Measurements from ENCODE around the gene ZKSCAN5. TPM values are rescaled to one million over a fixed set of nuclear protein-coding genes. Genes with fewer than 3 reads are reported as not detected.
A peak's percentile ranks its signal among the peaks of the same experiment; 100 is the strongest.
"Not testable (repeated sequence)": the region's sequence is repeated elsewhere in the genome, so short reads cannot be mapped to it uniquely, and the experiment has no call there.

ZKSCAN5 gene
- total RNA-seq, 2 donors from 2014 or later = 5.2 to 5.9 TPM

- intact Hi-C loops (cut with DNase I, micrococcal nuclease) = no loop called here
- DNase-seq (no peak), ATAC-seq (no peak)
Measured at GRCh38 chr7:99490878-99491277, 13.6 kb upstream of the ZKSCAN5 start.

- intact Hi-C loops (cut with DNase I, micrococcal nuclease) = no loop called here
- no peak for DNase-seq
- no peak for ATAC-seq
Measured at GRCh38 chr7:99493823-99494222, 10.6 kb upstream of the ZKSCAN5 start.

- intact Hi-C loops (cut with DNase I, micrococcal nuclease) = no loop called here
- no peak for ATAC-seq
- no peak for DNase-seq
Measured at GRCh38 chr7:99497766-99498545, 6.5 kb upstream of the ZKSCAN5 start.

GRCh38 chr7:99498546-99498944 lies 5.9 kb upstream of the ZKSCAN5 start:
- intact Hi-C loops (cut with DNase I, micrococcal nuclease) = no loop called here
- DNase-seq = no peak
- peak; percentile 18 for ATAC-seq

- ATAC-seq (peak; percentile 62), DNase-seq (no peak)
- intact Hi-C loops (cut with DNase I, micrococcal nuclease) = no loop called here
Measured at GRCh38 chr7:99499371-99499720, 5.1 kb upstream of the ZKSCAN5 start.

GRCh38 chr7:99499721-99500636 lies 4.5 kb upstream of the ZKSCAN5 start, which contains the start of gene ZNF394:
ZNF394 (minus strand) TSS chr7:99500281; CDS start chr7:99500093, 188 bp downstream.
- DNase-seq = peak; percentile 93 to 94
- intact Hi-C loops (cut with DNase I, micrococcal nuclease) = no loop called here
- peak; percentile 62 for ATAC-seq

- ATAC-seq = no peak
- no peak for DNase-seq
- intact Hi-C loops (cut with DNase I, micrococcal nuclease) = no loop called here
Measured at GRCh38 chr7:99500637-99501009, 3.8 kb upstream of the ZKSCAN5 start.

GRCh38 chr7:99501236-99501635 lies 3.2 kb upstream of the ZKSCAN5 start:
- ATAC-seq; DNase-seq; intact Hi-C loops (cut with DNase I, micrococcal nuclease): not testable (repeated sequence)

- intact Hi-C loops (cut with DNase I, micrococcal nuclease) = no loop called here
- DNase-seq (no peak), ATAC-seq (no peak)
Measured at GRCh38 chr7:99504281-99504602, 220 bp upstream of the ZKSCAN5 start.

GRCh38 chr7:99505324-99505662 lies 831 bp downstream of the ZKSCAN5 start:
- no peak for DNase-seq
- ATAC-seq = no peak
- intact Hi-C loops (cut with DNase I, micrococcal nuclease) = no loop called here

GRCh38 chr7:99514050-99514449 lies 9.6 kb downstream of the ZKSCAN5 start:
- ATAC-seq = no peak
- DNase-seq = no peak
- intact Hi-C loops (cut with DNase I, micrococcal nuclease) = no loop called here

- ATAC-seq (no peak), DNase-seq (no peak)
- intact Hi-C loops (cut with DNase I, micrococcal nuclease) = no loop called here
Measured at GRCh38 chr7:99521399-99521798, 16.9 kb downstream of the ZKSCAN5 start.

GRCh38 chr7:99525713-99526440 lies 21.4 kb downstream of the ZKSCAN5 start:
- ATAC-seq = peak; percentile 65
- DNase-seq = peak in 1 of 2 donors; percentile 28

GRCh38 chr7:99531354-99531765 lies 26.9 kb downstream of the ZKSCAN5 start:
- DNase-seq (no peak), ATAC-seq (no peak)
- intact Hi-C loops (cut with DNase I, micrococcal nuclease) = no loop called here

More at GRCh38 chr7:99525713-99526440, 21.4 kb downstream of the ZKSCAN5 start:
- intact Hi-C loops (cut with DNase I, micrococcal nuclease) = no loop called here

- intact Hi-C loops (cut with DNase I, micrococcal nuclease) = no loop called here
- no peak for ATAC-seq
- no peak for DNase-seq
Measured at GRCh38 chr7:99535667-99536066, 31.2 kb downstream of the ZKSCAN5 start.

GRCh38 chr7:99539213-99539811 lies 34.9 kb downstream of the ZKSCAN5 start:
- intact Hi-C loops (cut with DNase I, micrococcal nuclease) = no loop called here
- DNase-seq (no peak), ATAC-seq (no peak)

- DNase-seq (no peak), ATAC-seq (no peak)
- intact Hi-C loops (cut with DNase I, micrococcal nuclease) = no loop called here
Measured at GRCh38 chr7:99540542-99540941, 36.1 kb downstream of the ZKSCAN5 start.

GRCh38 chr7:99541212-99541611 lies 36.8 kb downstream of the ZKSCAN5 start:
- ATAC-seq = no peak
- intact Hi-C loops (cut with DNase I, micrococcal nuclease) = no loop called here

GRCh38 chr7:99543081-99543671 lies 38.7 kb downstream of the ZKSCAN5 start:
- ATAC-seq (no peak), DNase-seq (no peak)
- intact Hi-C loops (cut with DNase I, micrococcal nuclease) = no loop called here

More at GRCh38 chr7:99541212-99541611, 36.8 kb downstream of the ZKSCAN5 start:
- DNase-seq = no peak

Data from left colon (tissue), 2 donors.